Daoy (cell line): ENCODE data around the gene MRPL2. TPM values are rescaled to one million over a fixed set of nuclear protein-coding genes. Genes with fewer than 3 reads are reported as not detected.
"Not testable (repeated sequence)": the region's sequence is repeated elsewhere in the genome, so short reads cannot be mapped to it uniquely, and the experiment has no call there.

Source experiments
- DNase-seq: peaks from one replicate; pipeline ENCODE4 v3.0.0-alpha.2; 2015; ENCODE audit warnings: low read depth
- total RNA-seq: library from RNA; depleted of rRNA; stranded (reverse); fragments of >200 nt; shearing (Covaris generic); gene quantifications from 2 replicates; pipeline ENCODE4 v1.2.3, GENCODE V29; 2014

The MRPL2 gene
- total RNA-seq, 1 experiment from 2014 or later = 57.0 TPM

DNA sequence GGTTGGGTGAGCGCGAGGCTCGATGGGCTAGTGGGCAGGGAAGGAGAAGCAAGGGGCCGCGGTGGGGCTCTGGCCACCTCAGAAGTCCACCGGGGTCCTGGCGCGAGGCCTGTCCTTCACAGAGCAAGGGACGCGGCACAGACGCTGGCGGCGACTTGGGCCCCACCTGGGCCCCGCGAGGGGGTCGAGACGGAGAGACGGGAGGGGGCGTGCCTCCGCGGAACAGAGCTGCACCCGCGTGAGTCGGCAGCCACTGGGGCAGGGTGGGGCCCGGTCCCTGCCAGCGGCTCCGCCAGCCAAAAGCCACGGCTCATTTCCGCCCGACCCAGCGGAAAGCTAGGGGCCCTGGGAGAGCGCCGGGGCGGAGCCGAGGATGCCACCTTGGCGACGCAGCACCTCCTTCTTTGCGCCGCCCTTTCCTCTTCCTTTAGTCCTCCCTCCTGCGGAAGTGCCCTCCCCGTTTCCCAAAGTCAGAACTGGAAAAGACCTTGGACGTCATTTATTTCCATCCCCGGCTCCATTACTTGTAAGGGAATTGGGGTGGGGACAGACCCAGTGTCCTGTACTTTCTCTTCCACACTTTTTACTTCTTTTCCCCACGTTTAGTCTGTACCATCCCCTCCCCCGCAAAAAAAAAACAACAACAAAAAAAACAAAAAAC, 5.6 kb downstream of the MRPL2 start, which contains the start of gene CUL7:
TSS of gene CUL7 (minus strand) at position 307 of the 661 bp plus-strand sequence. CDS start 1,063 bp downstream, outside the sequence.
- peak; percentile 99 for DNase-seq

DNA sequence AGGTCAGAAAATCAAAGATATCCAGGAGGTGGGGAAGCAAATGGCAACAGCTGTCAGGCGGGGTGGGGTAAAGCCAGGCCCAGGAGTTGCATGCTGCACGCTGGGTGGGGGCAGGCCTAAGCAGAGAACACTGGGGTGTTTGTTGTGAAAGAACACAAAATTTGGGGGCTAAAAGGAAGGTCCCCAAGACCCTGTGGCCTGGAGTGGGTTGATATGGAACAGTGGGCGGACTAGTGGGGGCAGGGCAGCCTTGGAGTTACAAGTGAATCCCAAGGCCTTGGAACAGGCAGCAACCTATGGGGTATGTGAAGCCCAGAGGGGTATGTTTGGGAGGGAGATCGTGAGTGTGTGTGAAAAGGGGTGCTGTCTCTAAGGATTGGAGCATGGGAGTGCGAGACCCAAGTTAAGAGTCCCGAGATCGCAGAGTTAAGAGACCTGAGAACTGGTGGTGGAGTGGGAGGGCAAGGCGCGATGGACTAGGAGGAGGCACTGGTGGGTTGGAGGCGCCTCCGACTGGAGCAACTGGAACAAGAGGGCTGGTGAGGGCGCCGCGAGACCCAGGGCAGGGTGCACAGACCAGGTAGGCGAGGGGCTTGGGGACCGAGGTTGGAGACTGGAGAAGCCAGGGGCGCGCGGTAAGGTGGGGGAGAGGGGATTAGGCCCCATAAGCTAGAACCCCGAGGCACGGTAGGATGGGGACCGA, 6.2 kb downstream of the MRPL2 start:
- DNase-seq = peak; percentile 41

DNA sequence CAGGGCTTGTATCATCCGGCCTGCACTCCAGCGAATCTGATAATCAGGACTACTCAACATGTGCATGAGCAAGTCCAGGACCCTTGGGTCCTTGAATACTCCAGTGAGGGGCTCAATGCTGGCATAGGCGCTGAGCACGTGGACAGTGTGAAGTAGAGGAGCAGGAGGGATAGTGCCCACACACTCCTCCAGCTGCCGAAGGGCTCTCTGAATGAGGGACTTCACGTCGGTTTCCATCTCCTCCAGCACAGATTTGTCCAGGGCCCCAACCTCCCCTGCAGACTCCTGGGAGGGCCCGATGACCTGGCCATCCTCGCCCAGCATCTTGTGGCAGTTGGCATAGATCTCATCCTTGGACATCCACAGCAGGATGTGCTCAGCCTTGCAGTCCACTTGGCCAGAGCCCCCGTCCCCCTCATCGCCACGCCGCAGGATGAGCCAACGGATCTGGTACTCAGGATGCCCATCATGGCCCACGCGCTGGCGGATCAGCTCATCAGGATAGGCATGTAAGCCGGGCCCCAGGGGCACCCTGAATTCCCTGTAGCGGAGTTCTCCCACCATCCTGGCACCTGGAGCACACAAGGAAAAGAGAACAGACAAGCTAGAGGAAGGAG, 6.9 kb downstream of the MRPL2 start:
- no peak for DNase-seq

GRCh38 chr6:43050981-43051380, 8.3 kb downstream of the MRPL2 start:
- no peak for DNase-seq

- no peak for DNase-seq
Observed at GRCh38 chr6:43047998-43048397, 11.2 kb downstream of the MRPL2 start.

DNA sequence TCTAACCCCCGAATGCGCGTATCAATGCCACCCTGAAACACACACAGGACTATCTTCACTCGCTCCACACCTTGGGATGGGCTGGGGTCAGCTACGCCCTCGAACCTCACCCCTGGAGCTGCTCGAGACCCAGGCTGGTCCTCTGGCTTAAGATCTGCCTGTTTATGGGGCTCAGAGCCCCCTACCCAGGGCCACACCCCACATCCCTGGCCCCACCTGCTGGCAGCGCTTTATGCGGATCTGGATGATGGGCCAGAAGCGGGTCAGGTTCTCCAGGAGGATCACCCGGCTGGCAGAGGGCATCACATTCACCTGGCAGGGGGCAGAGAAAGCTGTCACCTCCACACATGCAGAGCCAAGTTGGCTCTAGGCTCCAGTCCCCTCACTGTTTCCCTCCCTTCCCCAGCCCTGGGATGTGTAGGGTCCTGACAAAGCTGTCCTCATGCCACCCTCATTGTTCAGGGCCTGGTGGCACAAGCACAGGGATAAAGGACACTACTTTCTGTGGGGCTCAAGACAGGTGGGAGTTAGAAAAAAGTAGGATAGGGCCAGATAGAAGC, 13.8 kb downstream of the MRPL2 start:
- DNase-seq = no peak

DNA sequence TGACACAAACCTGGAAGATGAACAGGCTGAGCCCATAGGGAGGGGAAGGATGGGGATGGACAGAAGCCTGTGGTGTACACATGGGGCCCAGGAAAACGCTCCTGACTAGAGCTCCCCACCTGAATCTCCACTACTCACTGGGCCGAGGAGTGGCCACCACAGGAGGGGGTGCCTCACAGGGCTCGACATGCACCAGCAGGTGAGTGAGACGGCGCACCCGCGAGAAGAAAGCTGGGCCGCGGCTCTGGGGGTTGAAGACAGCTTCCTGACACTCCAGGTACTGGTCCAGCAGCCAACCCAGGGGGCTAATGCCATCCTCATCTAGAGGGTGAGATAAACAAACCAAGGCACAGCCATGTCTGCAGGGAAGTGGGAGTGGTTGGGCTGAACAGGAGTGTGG, 15.9 kb downstream of the MRPL2 start:
- no peak for DNase-seq

DNA sequence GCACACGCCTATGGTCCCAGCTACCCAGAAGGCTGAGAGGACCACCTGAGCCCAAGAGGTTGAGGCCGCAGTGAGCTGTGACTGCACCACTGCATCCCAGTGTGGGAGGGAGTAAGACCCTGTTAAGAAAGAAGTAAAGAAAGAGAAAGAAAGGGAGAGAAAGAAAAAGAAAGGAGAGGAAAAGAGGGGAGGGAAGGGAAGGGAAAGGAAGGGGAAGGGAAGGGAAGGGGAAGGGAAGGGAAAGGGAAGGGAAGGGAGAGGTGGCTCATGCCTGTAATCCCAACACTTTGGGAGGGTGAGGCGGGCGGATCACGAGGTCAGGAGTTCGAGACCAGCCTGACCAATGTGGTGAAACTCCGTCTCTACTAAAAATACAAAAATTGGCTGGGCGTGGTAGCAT, 17.8 kb downstream of the MRPL2 start:
- DNase-seq = not testable (repeated sequence)

GRCh38 chr6:43040542-43041257, 18.5 kb downstream of the MRPL2 start:
- no peak for DNase-seq

DNA sequence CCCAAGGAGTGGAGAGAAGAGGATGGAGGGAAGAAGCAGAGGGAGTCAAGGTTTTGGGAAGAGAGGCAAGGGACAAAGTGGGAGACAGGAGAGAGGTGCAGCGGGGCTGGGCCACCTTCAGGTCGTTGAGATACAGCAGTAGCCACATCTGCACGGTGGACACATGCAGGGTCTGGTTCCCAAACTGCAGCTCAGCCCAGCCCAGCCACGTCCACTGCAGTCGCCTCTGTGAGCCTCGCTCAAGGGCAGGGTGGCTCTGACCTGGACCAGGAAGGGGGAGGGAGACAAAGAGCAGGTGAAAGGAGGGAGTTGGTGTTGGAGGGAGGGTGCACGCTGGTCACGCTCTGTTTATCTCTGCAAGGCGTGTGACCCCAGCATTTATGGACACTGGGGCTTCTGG, 20.5 kb downstream of the MRPL2 start:
- DNase-seq = no peak

- no peak for DNase-seq
Observed at GRCh38 chr6:43037706-43038105, 21.5 kb downstream of the MRPL2 start.

- DNase-seq = no peak
Observed at GRCh38 chr6:43037197-43037596, 22.0 kb downstream of the MRPL2 start.

DNA sequence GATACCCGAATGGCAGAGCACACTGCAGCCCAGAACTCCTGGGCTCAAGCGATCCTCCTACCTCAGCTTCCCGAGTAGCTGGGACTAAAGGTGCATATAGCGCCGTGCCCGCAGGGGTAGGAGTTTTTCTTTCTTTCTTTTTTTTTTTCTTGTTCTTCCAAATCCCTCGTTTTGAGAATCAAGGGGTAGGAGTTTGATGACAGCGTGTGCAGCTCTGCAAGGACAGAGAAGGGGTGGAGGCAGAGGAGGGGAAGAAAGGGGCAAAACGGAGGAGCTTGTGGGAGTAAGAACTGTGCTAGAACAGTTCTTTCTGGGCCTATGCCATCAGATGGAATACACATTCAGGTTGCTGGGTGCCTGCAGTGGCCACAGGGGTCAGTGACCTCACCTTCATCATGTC, 22.5 kb downstream of the MRPL2 start:
- no peak for DNase-seq

GRCh38 chr6:43035495-43036194, 23.6 kb downstream of the MRPL2 start:
- DNase-seq = no peak

DNA sequence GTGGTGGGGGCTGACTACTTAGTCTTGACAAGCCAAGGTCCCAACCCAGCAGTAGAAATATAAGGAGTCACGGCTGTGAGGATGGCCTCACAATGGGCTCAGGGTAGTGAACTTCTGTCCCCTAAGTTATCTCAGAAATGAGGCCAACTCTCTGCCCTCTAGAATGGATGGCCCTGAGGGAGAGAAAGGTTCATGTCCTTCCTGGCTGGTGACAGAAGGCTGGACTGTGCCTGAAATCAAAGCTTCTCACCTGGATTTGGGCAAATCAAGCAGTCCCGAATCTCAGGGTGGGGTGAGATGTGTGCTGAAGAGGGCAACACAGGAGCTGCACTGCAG, 25.1 kb downstream of the MRPL2 start:
- DNase-seq = no peak

GRCh38 chr6:43033496-43034189, 25.6 kb downstream of the MRPL2 start:
- DNase-seq = no peak

DNA sequence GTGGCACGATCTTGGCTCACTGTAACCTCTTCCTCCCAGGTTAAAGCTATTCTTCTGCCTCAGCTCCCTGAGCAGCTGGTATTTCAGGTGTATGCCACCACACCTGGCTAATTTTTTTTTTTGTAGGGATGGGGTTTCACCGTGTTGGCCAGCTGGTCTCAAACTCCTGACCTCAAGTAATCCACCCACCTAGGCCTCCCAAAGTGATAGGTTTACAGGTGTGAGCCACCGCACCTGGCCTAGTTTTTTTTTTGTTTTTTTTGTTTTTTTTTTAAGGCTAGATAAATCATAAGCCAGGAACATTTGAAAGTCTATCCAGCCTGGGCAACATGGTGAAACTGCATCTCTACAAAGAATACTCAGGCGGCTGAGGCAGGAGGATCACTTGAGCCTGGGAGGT, 26.9 kb downstream of the MRPL2 start:
- DNase-seq = no peak

- DNase-seq = no peak
Observed at GRCh38 chr6:43029120-43029519, 30.1 kb downstream of the MRPL2 start.

DNA sequence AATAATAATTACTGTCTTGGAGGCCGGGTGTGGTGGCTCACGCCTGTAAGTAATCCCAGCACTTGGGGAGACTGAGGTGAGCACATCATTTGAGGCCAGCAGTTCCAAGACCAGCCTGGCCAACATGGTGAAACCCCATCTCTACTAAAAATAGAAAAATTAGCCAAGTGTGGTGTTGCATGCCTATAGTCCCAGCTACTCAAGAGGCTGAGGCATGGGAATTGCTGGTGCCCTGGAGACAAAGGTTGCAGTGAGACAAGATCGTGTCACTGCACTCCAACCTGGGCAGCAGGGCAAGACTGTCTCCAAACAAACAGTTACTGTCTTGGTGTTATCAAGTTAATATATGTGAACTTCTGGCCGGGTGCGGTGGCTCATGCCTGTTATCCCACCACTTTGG, 32.9 kb downstream of the MRPL2 start:
- no peak for DNase-seq

DNA sequence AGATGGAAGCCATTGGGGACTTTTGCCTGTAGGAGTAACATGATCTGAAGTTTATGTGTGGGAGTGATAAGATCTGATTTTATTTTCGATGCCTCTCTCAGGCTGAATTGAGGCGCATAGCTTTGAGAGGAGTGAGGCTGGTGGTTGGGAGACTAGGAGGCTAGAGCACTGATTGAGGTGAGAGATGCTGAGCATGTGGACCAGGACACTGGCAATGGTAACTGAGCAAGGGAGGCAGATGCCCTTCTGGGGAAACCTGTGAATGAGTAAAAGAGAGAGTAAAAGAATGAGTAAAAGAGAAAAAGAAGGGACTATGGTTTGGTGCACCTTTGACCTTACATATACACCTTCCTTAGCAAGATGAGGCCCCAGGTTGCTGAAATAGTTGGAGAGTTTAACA, 34.8 kb downstream of the MRPL2 start:
- no peak for DNase-seq
